DND-41 (cell line): ENCODE data around the gene ANKDD1B.
"Not testable (repeated sequence)": the region's sequence is repeated elsewhere in the genome, so short reads cannot be mapped to it uniquely, and the experiment has no call there.

Experiments
- ATAC-seq: fragments of 200-7000 bp; cut with Tn5 transposase; 3 replicates; pipeline ENCODE4 v1.9.1; 2021; ENCODE audit warnings: low read depth; ENCODE audit not compliant: insufficient read depth
- DNase-seq: peaks from one replicate; pipeline ENCODE4 v3.0.0-alpha.2; 2020
- H2AFZ ChIP-seq: 2 replicates; pipeline ENCODE4 v1.6.0; 2012; ENCODE audit warnings: low read depth, low read length
- H3K27ac ChIP-seq: 2 replicates; pipeline ENCODE4 v1.5.1; 2012; ENCODE audit warnings: low read length, inconsistent platforms
- H3K27me3 ChIP-seq: fragments of 200-600 bp; sonication (generic); 2 replicates; pipeline ENCODE4 v1.6.0; 2012; ENCODE audit warnings: low read length, mild to moderate bottlenecking, inconsistent platforms; ENCODE audit not compliant: insufficient read depth, poor library complexity
- H3K36me3 ChIP-seq: 2 replicates; pipeline ENCODE4 v1.5.1; 2012; ENCODE audit warnings: low read length, inconsistent platforms; ENCODE audit not compliant: insufficient read depth
- H3K4me1 ChIP-seq: 2 replicates; pipeline ENCODE4 v1.5.1; 2012; ENCODE audit warnings: mild to moderate bottlenecking, low read length; ENCODE audit not compliant: insufficient read depth
- H3K4me2 ChIP-seq: 2 replicates; pipeline ENCODE4 v1.6.0; 2012; ENCODE audit warnings: mild to moderate bottlenecking, moderate library complexity, low read length, inconsistent platforms; ENCODE audit not compliant: insufficient read depth
- H3K4me3 ChIP-seq, 2 experiments: fragments of 200-600 bp in 1 of 2; shearing (Covaris generic) in 1 of 2; 2 replicates each; pipeline ENCODE4 v1.5.1; 2012 to 2016; ENCODE audit warnings: inconsistent platforms in 2 of 2, low read length in 2 of 2, mild to moderate bottlenecking in 2 of 2, low read depth in 1 of 2, moderate library complexity in 1 of 2
- H3K79me2 ChIP-seq: 2 replicates; pipeline ENCODE4 v1.6.0; 2012; ENCODE audit warnings: low read length, inconsistent platforms; ENCODE audit not compliant: insufficient read depth
- H3K9ac ChIP-seq: 2 replicates; pipeline ENCODE4 v1.6.0; 2012; ENCODE audit warnings: low read depth, mild to moderate bottlenecking, inconsistent platforms, low read length, moderate library complexity
- H3K9me3 ChIP-seq: 2 replicates; pipeline ENCODE4 v1.5.1; 2012; ENCODE audit warnings: low read length, moderate library complexity, mild to moderate bottlenecking, inconsistent platforms; ENCODE audit not compliant: insufficient read depth, severe bottlenecking
- H4K20me1 ChIP-seq: 2 replicates; pipeline ENCODE4 v1.6.0; 2012; ENCODE audit warnings: low read length; ENCODE audit not compliant: insufficient read depth
- CTCF ChIP-seq: IDR thresholded peaks from 2 replicates; pipeline ENCODE4 v1.5.1; 2012; ENCODE audit warnings: borderline replicate concordance, low read length, moderate library complexity, mild to moderate bottlenecking; ENCODE audit not compliant: poor library complexity, severe bottlenecking; ENCODE audit errors: extremely low read depth
- EZH2 ChIP-seq: IDR thresholded peaks from 3 replicates; pipeline ENCODE4 v1.6.1; 2012; ENCODE audit warnings: borderline replicate concordance, low read depth, mild to moderate bottlenecking, moderate library complexity, low read length, inconsistent platforms; ENCODE audit not compliant: severe bottlenecking

Gene ANKDD1B

GRCh38 chr5:75608870-75609269, 2.4 kb upstream of the ANKDD1B start:
- H3K79me2 ChIP-seq = no peaks in the 10 kb centered on the region
- no peaks in the 10 kb centered on the region for H3K9me3 ChIP-seq
- ATAC-seq = no peak

GRCh38 chr5:75610201-75610600, 1.1 kb upstream of the ANKDD1B start:
- no peaks in the 10 kb centered on the region for H3K9me3 ChIP-seq
- no peak overlapping the region for H2AFZ ChIP-seq
- DNase-seq (no peak), ATAC-seq (no peak)
- no peak overlapping the region for H3K4me3 ChIP-seq
- H3K9ac ChIP-seq = no peak overlapping the region
- no peaks in the 10 kb centered on the region for H3K79me2 ChIP-seq
- H3K4me2 ChIP-seq = no peak overlapping the region
- no peaks in the 10 kb centered on the region for H3K27me3 ChIP-seq
- TF ChIP-seq EZH2 (no peak), CTCF (no peak)
- H3K36me3 ChIP-seq = no peaks in the 10 kb centered on the region
- H4K20me1 ChIP-seq = no peaks in the 10 kb centered on the region
- H3K4me1 ChIP-seq = no peaks in the 10 kb centered on the region
- no peak overlapping the region for H3K27ac ChIP-seq

More at GRCh38 chr5:75608870-75609269, 2.4 kb upstream of the ANKDD1B start:
- no peak for TF ChIP-seq CTCF
- TF ChIP-seq EZH2 = no peak
- H3K27ac ChIP-seq = no peak overlapping the region
- H3K36me3 ChIP-seq = no peaks in the 10 kb centered on the region
- H3K4me3 ChIP-seq = no peak overlapping the region
- no peak overlapping the region for H2AFZ ChIP-seq
- H3K4me2 ChIP-seq = no peak overlapping the region
- no peaks in the 10 kb centered on the region for H4K20me1 ChIP-seq
- no peak for DNase-seq
- no peak overlapping the region for H3K9ac ChIP-seq
- no peaks in the 10 kb centered on the region for H3K4me1 ChIP-seq
- H3K27me3 ChIP-seq = no peaks in the 10 kb centered on the region

GRCh38 chr5:75610859-75611310, 368 bp upstream of the ANKDD1B start:
- ATAC-seq, H4K20me1 ChIP-seq, H3K4me3 ChIP-seq, H3K9me3 ChIP-seq, H3K9ac ChIP-seq, DNase-seq, H3K27ac ChIP-seq, H3K4me2 ChIP-seq, H3K36me3 ChIP-seq, H3K27me3 ChIP-seq, H2AFZ ChIP-seq, H3K4me1 ChIP-seq, H3K79me2 ChIP-seq: not testable (repeated sequence)

GRCh38 chr5:75612226-75612569, 945 bp downstream of the ANKDD1B start:
- no peaks in the 10 kb centered on the region for H3K4me1 ChIP-seq
- H3K27ac ChIP-seq = no peak overlapping the region
- H3K9me3 ChIP-seq = no peaks in the 10 kb centered on the region
- no peaks in the 10 kb centered on the region for H4K20me1 ChIP-seq
- no peaks in the 10 kb centered on the region for H3K36me3 ChIP-seq
- H3K27me3 ChIP-seq = no peaks in the 10 kb centered on the region
- no peak overlapping the region for H3K9ac ChIP-seq
- no peak overlapping the region for H2AFZ ChIP-seq
- H3K4me2 ChIP-seq = no peak overlapping the region
- TF ChIP-seq EZH2 = no peak
- DNase-seq (no peak), ATAC-seq (no peak)
- H3K4me3 ChIP-seq = no peak overlapping the region
- H3K79me2 ChIP-seq = no peaks in the 10 kb centered on the region
